ENCODE measurements around the gene AKR1E2.

DNA sequence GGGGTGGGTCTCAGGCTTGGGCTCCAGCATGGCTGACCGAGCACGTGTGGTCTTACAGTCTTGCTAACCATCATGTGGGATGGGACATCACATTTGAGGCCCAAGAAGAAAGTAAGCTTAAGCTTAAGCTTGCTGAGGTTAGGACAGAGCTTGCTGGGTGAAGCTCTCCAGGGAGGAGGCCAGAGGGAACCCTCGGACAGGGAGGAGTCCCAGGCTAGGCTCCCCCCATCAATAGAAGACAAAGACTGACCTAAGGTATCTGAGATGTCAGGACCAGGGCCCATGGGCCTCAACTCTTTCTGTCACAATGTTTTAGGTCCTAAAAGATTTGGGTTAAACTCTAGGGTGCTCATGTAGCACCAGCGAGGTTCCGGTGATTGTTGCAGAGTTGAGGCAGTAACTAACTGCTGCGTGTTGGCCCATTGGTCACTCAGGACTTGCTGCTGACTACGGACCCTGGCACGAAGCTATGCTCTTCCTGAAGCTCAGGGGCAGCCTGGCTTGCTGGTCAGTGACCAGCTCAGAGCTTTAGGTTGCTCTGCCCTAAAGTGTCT is 10.5 kb downstream of the AKR1E2 start:
- TF ChIP-seq, protein P1, sequence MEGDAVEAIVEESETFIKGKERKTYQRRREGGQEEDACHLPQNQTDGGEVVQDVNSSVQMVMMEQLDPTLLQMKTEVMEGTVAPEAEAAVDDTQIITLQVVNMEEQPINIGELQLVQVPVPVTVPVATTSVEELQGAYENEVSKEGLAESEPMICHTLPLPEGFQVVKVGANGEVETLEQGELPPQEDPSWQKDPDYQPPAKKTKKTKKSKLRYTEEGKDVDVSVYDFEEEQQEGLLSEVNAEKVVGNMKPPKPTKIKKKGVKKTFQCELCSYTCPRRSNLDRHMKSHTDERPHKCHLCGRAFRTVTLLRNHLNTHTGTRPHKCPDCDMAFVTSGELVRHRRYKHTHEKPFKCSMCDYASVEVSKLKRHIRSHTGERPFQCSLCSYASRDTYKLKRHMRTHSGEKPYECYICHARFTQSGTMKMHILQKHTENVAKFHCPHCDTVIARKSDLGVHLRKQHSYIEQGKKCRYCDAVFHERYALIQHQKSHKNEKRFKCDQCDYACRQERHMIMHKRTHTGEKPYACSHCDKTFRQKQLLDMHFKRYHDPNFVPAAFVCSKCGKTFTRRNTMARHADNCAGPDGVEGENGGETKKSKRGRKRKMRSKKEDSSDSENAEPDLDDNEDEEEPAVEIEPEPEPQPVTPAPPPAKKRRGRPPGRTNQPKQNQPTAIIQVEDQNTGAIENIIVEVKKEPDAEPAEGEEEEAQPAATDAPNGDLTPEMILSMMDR (IDR thresholded peaks at IDR 0.05): no peak
- TF ChIP-seq POLR2A (IDR thresholded peaks at IDR 0.05): no peak

Data from stomach (tissue), 4 donors.